Neural cell (in vitro differentiated cells): ENCODE measurements around the gene LAGE3. TPM values are rescaled to one million over a fixed set of nuclear protein-coding genes. Genes with fewer than 3 reads are reported as not detected.

Source experiments
- H2AFZ ChIP-seq: fragments of 200-600, 300-800 bp; sonication (generic), shearing (Covaris generic); 2 replicates; pipeline ENCODE4 v1.6.0; 2014; ENCODE audit warnings: low read depth, mild to moderate bottlenecking, antibody characterized with exemption, low read length, moderate library complexity
- H3F3A ChIP-seq: fragments of 200-600 bp; shearing (Covaris generic); 2 replicates; pipeline ENCODE4 v1.6.1; 2016; ENCODE audit warnings: mild to moderate bottlenecking, moderate library complexity, mixed read lengths, antibody characterized with exemption, low read length; ENCODE audit not compliant: insufficient read depth, poor library complexity, severe bottlenecking
- H3K27ac ChIP-seq: fragments of 200-600, 300-800 bp; sonication (generic), shearing (Covaris generic); 2 replicates; pipeline ENCODE4 v1.5.1; 2014; ENCODE audit warnings: mild to moderate bottlenecking, low read length, moderate library complexity
- H3K27me3 ChIP-seq: fragments of 300-800, 200-600 bp; sonication (generic), shearing (Covaris generic); 2 replicates; pipeline ENCODE4 v1.6.0; 2014; ENCODE audit warnings: mild to moderate bottlenecking, low read depth, low read length, moderate library complexity; ENCODE audit not compliant: insufficient read depth
- H3K36me3 ChIP-seq: fragments of 300-800, 200-600 bp; sonication (generic), shearing (Covaris generic); 2 replicates; pipeline ENCODE4 v1.5.1; 2014; ENCODE audit warnings: mild to moderate bottlenecking, antibody characterized with exemption, low read length, moderate library complexity; ENCODE audit not compliant: insufficient read depth
- H3K4me2 ChIP-seq: fragments of 300-800, 200-600 bp; sonication (generic), shearing (Covaris generic); 2 replicates; pipeline ENCODE4 v1.6.0; 2014; ENCODE audit warnings: mild to moderate bottlenecking, low read length
- H3K4me3 ChIP-seq: fragments of 300-800, 200-600 bp; sonication (generic), shearing (Covaris generic); 2 replicates; pipeline ENCODE4 v1.5.1; 2014; ENCODE audit warnings: mild to moderate bottlenecking, low read length, moderate library complexity
- H3K79me2 ChIP-seq: fragments of 200-600 bp; shearing (Covaris generic); replicated peaks from 2 replicates; pipeline ENCODE4 v1.6.0; 2014; ENCODE audit warnings: mild to moderate bottlenecking, low read length, moderate library complexity; ENCODE audit not compliant: insufficient read depth
- H3K9ac ChIP-seq: fragments of 300-800, 200-600 bp; sonication (generic), shearing (Covaris generic); 2 replicates; pipeline ENCODE4 v1.6.1; 2016; ENCODE audit warnings: mild to moderate bottlenecking, low read length, mixed read lengths
- H3K9me2 ChIP-seq: fragments of 200-600 bp; shearing (Covaris generic); 2 replicates; pipeline ENCODE4 v1.6.1; 2016; ENCODE audit warnings: mild to moderate bottlenecking, low read length, mixed read lengths; ENCODE audit not compliant: insufficient read depth
- H3K9me3 ChIP-seq: fragments of 200-600, 300-800 bp; sonication (generic), shearing (Covaris generic); 2 replicates; pipeline ENCODE4 v1.6.1; 2016; ENCODE audit warnings: mild to moderate bottlenecking, mixed run types, low read length, moderate library complexity, mixed read lengths
- H4K20me1 ChIP-seq: fragments of 200-600 bp; shearing (Covaris generic); 2 replicates; pipeline ENCODE4 v1.6.1; 2016; ENCODE audit warnings: mild to moderate bottlenecking, mixed run types; ENCODE audit not compliant: insufficient read depth
- CTCF ChIP-seq: fragments of 450-650 bp; IDR thresholded peaks from 2 replicates; pipeline ENCODE4 v1.5.1; 2014; ENCODE audit warnings: antibody characterized with exemption, mild to moderate bottlenecking, moderate library complexity; ENCODE audit not compliant: poor library complexity, severe bottlenecking
- EP300 ChIP-seq: fragments of 450-650 bp; conservative IDR thresholded peaks from 2 replicates; pipeline ENCODE4 v1.6.1; 2014; ENCODE audit warnings: antibody characterized with exemption, mild to moderate bottlenecking, moderate library complexity; ENCODE audit not compliant: poor library complexity, severe bottlenecking
- EZH2 ChIP-seq: fragments of 200-600, 300-800 bp; shearing (Covaris generic), sonication (generic); IDR thresholded peaks from 2 replicates; pipeline ENCODE4 v1.6.1; 2014; ENCODE audit warnings: antibody characterized with exemption, low read length, borderline replicate concordance, mild to moderate bottlenecking; ENCODE audit not compliant: insufficient read depth, poor library complexity, severe bottlenecking
- MXI1 ChIP-seq: fragments of 450-650 bp; conservative IDR thresholded peaks from 2 replicates; pipeline ENCODE4 v1.6.1; 2014; ENCODE audit warnings: antibody characterized with exemption, mild to moderate bottlenecking; ENCODE audit not compliant: poor library complexity, severe bottlenecking
- POLR2AphosphoS5 ChIP-seq: IDR thresholded peaks from 2 replicates; pipeline ENCODE4 v1.6.1; 2012
- RAD21 ChIP-seq: fragments of 450-650 bp; conservative IDR thresholded peaks from 2 replicates; pipeline ENCODE4 v1.6.1; 2014; ENCODE audit warnings: antibody characterized with exemption, mild to moderate bottlenecking, moderate library complexity
- REST ChIP-seq: IDR thresholded peaks from 2 replicates; pipeline ENCODE4 v1.6.1; 2012; ENCODE audit warnings: borderline replicate concordance
- SMC3 ChIP-seq: fragments of 450-650 bp; conservative IDR thresholded peaks from 2 replicates; pipeline ENCODE4 v1.6.1; 2014; ENCODE audit warnings: antibody characterized with exemption, mild to moderate bottlenecking, moderate library complexity; ENCODE audit not compliant: poor library complexity
- TAF1 ChIP-seq: IDR thresholded peaks from 2 replicates; pipeline ENCODE4 v1.6.1; 2012; ENCODE audit warnings: low read depth
- polyA plus RNA-seq: library from polyadenylated mRNA; depleted of rRNA; stranded (reverse); fragments of >200 nt; gene quantifications from 2 replicates; pipeline ENCODE4 v1.2.3, GENCODE V29; 2014

Gene LAGE3
- polyA plus RNA-seq, 1 donor from 2014 or later: 37.3 TPM

GRCh38 chrX:154481911-154482601 lies 3.0 kb upstream of the LAGE3 start:
- no peaks in the 10 kb centered on the region for H4K20me1 ChIP-seq
- H3K4me3 ChIP-seq: no peak overlapping the region
- H3F3A ChIP-seq: no peaks in the 10 kb centered on the region
- H3K36me3 ChIP-seq: no peaks in the 10 kb centered on the region
- H3K9me2 ChIP-seq: no peaks in the 10 kb centered on the region
- no peak overlapping the region for H3K27ac ChIP-seq
- no peak overlapping the region for H3K9ac ChIP-seq
- H3K9me3 ChIP-seq: no peaks in the 10 kb centered on the region
- H3K4me2 ChIP-seq: no peak overlapping the region
- no peaks in the 10 kb centered on the region for H3K27me3 ChIP-seq
- no peak overlapping the region for H2AFZ ChIP-seq
- TF ChIP-seq EZH2: no peak
- TF ChIP-seq MXI1: no peak
- TF ChIP-seq EP300: no peak
- TF ChIP-seq SMC3: no peak
- TF ChIP-seq RAD21: no peak
- no peak for TF ChIP-seq TAF1
- no peak for TF ChIP-seq POLR2AphosphoS5
- no peak for TF ChIP-seq CTCF
- no peak for TF ChIP-seq REST
- H3K79me2 ChIP-seq: no peaks in the 10 kb centered on the region

GRCh38 chrX:154481195-154481594 lies 2.1 kb upstream of the LAGE3 start:
- Histone ChIP-seq H3F3A (no peaks in the 10 kb centered on the region), H3K79me2 (no peaks in the 10 kb centered on the region), H3K9me3 (no peaks in the 10 kb centered on the region), H3K9ac (no peak overlapping the region), H3K4me2 (no peak overlapping the region), H3K36me3 (no peaks in the 10 kb centered on the region), H3K27me3 (no peaks in the 10 kb centered on the region), H3K9me2 (no peaks in the 10 kb centered on the region), H3K27ac (no peak overlapping the region), H3K4me3 (no peak overlapping the region), H2AFZ (no peak overlapping the region), H4K20me1 (no peaks in the 10 kb centered on the region)
- no peak for TF ChIP-seq CTCF
- no peak for TF ChIP-seq MXI1
- no peak for TF ChIP-seq TAF1
- TF ChIP-seq EP300: no peak
- no peak for TF ChIP-seq POLR2AphosphoS5
- no peak for TF ChIP-seq EZH2
- TF ChIP-seq SMC3: no peak
- TF ChIP-seq RAD21: no peak
- no peak for TF ChIP-seq REST
